Activated T-cell treated with anti-CD3 and anti-CD28 coated beads, Interleukin-2, amount 50 U/mL, for 72 hours (primary cell): ENCODE results near the gene SPTBN4. TPM values are rescaled to one million over a fixed set of nuclear protein-coding genes. Genes with fewer than 3 reads are reported as not detected.
"Not testable (repeated sequence)": the region's sequence is repeated elsewhere in the genome, so short reads cannot be mapped to it uniquely, and the experiment has no call there.

Experiments
- ATAC-seq, 2 donors: fragments of 150-1000 bp; cut with Tn5 transposase; replicated peaks in 1 of 2; 2 replicates each; pipeline ENCODE4 v1.10.0; 2021; ENCODE audit warnings: moderate library complexity in 2 of 2, mild to moderate bottlenecking in 1 of 2
- DNase-seq, 2 donors: peaks; one replicate each; pipeline ENCODE4 v3.0.0; 2021 to 2022; ENCODE audit warnings: mixed read lengths in 1 of 2
- H3K27ac Mint-ChIP-seq: one replicate; pipeline ENCODE4 v1.8.0; 2022; ENCODE audit warnings: mild to moderate bottlenecking, moderate library complexity, mixed read lengths
- H3K27me3 Mint-ChIP-seq: one replicate; pipeline ENCODE4 v1.8.0; 2022; ENCODE audit warnings: low read depth, mixed read lengths
- H3K36me3 Mint-ChIP-seq, 2 donors: one replicate each; pipeline ENCODE4 v1.8.0; 2022; ENCODE audit warnings: mixed read lengths in 2 of 2, mild to moderate bottlenecking in 1 of 2; ENCODE audit not compliant: insufficient read depth in 2 of 2
- H3K4me1 Mint-ChIP-seq: one replicate; pipeline ENCODE4 v1.8.0; 2022; ENCODE audit warnings: low read depth, mixed read lengths
- H3K4me3 Mint-ChIP-seq, 2 donors: one replicate each; pipeline ENCODE4 v1.8.0; 2022; ENCODE audit warnings: mild to moderate bottlenecking in 2 of 2, mixed read lengths in 2 of 2, moderate library complexity in 2 of 2
- H3K9me3 Mint-ChIP-seq, 2 donors: one replicate each; pipeline ENCODE4 v1.8.0; 2022; ENCODE audit warnings: mixed read lengths in 2 of 2
- total RNA-seq, 2 donors: library from RNA; stranded (reverse); gene quantifications; one replicate each; pipeline ENCODE4 v1.2.3, GENCODE V29; 2022

Gene SPTBN4
- total RNA-seq, 2 donors from 2014 or later: 2.2 to 4.8 TPM

DNA sequence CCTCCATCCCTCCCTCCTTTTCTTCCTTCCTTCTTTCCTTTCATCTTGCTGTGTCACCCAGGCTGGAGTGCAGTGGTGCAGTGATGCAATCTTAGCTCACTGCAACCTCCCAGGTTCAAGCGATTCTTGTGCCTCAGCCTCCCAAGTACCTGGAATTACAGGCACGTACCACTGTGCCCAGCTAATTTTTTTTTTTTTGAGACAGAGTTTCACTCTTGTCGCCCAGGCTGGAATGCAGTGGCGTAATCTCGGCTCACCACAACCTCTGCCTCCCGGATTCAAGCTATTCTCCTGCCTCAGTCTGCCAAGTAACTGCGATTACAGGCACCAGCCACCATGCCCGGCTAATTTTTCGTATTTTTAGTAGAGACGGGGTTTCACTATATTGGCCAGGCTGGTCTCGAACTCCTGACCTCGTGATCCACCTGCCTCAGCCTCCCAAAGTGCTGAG is 3.2 kb upstream of the SPTBN4 start:
- ATAC-seq, H3K9me3 Mint-ChIP-seq, H3K27ac Mint-ChIP-seq, H3K36me3 Mint-ChIP-seq: not testable (repeated sequence)
- peak in 1 of 2 donors; percentile 12 for DNase-seq
- Mint-ChIP-seq H3K4me3 (peak overlapping the region; percentile 32 to 61), H3K4me1 (peaks cover 47% of the 10 kb centered on the region), H3K27me3 (peaks cover 12% of the 10 kb centered on the region)

DNA sequence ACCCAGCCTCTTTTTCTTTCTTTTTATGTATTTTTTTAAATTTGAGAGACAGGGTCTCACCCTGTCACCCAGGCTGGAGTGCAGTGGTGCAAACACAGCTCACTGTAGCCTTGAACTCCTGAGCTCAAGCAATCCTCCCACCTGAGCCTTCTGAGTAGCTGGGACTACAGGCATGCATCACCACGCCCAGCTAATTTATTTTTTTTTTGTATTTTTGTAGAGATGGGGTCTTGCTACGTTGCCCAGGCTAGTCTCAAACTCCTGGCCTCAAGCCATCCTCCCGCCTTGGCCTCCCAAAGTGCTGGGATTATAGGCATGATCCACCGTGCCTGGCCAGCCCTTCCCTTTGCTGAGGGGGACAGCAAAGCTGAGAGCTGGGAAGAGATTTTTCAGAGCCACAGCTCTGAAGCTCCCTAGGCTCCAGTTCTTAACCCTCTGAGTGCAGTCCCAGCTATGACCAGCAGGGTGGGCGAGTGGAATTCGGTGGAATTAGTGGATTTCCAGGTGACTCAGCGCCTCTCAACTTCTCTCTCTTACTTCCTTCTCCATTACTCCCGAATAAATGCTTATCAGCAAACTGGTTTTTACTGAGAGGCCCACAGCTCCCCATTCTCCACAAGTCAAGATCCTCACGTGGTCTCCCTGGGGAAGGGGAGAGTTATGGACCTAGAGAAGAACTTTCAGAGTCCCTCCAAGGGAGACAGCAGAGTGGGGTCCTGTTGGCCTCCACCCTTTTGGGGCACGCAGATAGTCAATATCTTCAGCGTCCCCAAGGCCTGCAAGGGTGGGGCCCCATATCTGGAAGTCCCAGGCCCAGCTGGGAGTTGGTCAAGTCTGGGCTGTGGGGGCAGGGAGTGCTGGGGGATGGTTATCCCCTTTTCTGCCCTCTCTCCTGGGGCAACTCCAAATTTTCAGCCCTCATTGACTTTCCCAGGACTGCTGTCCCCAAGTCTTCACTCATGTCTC is 2.5 kb upstream of the SPTBN4 start:
- peaks cover 14% of the 10 kb centered on the region for H3K27me3 Mint-ChIP-seq
- no peak for ATAC-seq
- peak; percentile 66 to 76 for DNase-seq
- H3K4me1 Mint-ChIP-seq: peaks cover 47% of the 10 kb centered on the region
- peak overlapping the region; percentile 84 to 92 for H3K4me3 Mint-ChIP-seq
- H3K27ac Mint-ChIP-seq: no peak overlapping the region
- no peaks in the 10 kb centered on the region for H3K9me3 Mint-ChIP-seq
- peaks cover 4 to 5% of the 10 kb centered on the region in 2 donors for H3K36me3 Mint-ChIP-seq

DNA sequence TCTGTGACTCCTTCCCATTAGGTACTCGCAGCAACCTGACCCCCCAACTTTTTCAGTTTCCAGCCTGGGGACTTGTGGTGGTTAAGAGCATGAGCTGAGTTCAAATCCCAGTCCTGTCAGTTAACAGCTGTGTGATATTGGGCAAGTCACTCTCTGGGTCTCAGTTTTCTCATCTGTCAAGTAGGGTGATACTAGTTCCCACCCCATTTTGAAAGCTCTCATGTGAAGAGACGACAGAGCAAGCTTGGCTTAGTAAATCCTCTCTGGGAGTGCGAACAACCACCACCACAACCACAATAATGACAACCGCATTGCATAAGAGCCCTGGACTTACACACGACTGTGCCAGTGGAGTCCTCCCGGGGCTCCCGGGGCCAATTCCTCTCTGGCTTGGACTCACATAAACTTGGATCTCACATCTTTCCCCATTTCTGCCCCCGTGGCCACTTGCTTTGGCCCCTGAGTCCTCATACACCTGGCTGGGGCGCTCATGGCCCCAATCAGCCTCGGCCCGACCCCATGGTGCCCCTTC is 1.7 kb upstream of the SPTBN4 start:
- Mint-ChIP-seq H3K27ac (peak overlapping the region; percentile 77), H3K9me3 (no peaks in the 10 kb centered on the region), H3K4me1 (peaks cover 47% of the 10 kb centered on the region), H3K36me3 (peaks cover 4 to 5% of the 10 kb centered on the region in 2 donors), H3K27me3 (peaks cover 14% of the 10 kb centered on the region), H3K4me3 (peak overlapping the region; percentile 84 to 92)
- DNase-seq (peak; percentile 60 to 61), ATAC-seq (peak; percentile 2 to 3)

DNA sequence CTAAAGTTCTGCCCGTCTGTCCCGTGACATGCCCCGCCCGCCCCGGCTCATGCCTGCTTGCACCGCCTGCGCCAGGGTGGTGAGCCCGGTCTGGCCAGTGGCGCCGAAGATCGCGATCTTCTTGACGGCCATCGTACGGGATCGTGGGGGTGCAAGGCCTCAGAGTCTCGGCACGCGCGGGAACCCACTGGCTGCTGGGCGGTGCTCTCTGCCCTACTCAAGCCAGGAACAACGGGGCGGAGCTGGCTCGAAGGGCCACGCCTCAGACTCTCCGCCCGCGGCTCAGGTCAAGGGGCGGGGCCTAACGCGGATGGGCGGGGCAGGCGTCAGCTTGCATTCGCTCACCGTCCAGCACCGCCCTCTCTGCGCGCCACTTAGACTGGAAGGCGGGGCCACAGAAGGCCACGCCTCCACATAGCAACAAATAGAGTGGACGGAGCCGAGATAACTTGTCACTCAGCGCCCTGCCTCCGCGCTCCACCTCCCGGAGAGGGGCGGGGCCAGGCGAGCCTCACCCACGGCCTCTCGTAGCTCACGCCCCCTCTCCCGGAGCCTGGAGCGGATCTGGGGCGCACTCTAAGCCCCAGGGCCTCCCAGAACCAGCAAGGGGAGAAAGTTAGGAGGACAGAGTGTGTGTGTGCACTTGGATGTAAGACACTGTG is 1.1 kb upstream of the SPTBN4 start, which contains the start of gene BLVRB:
BLVRB (minus strand) TSS at position 189 of the 662 bp plus-strand sequence; CDS start at position 132, 57 bp downstream.
- no peaks in the 10 kb centered on the region for H3K9me3 Mint-ChIP-seq
- H3K27ac Mint-ChIP-seq: peak within 1 kb of the TSS; percentile 77
- DNase-seq (peak; percentile 100), ATAC-seq (peak; percentile 81 to 84)
- peak within 1 kb of the TSS; percentile 84 to 92 for H3K4me3 Mint-ChIP-seq
- peaks cover 14% of the 10 kb centered on the region for H3K27me3 Mint-ChIP-seq
- H3K4me1 Mint-ChIP-seq: peaks cover 47% of the 10 kb centered on the region
- peaks cover 4 to 5% of the 10 kb centered on the region in 2 donors for H3K36me3 Mint-ChIP-seq

DNA sequence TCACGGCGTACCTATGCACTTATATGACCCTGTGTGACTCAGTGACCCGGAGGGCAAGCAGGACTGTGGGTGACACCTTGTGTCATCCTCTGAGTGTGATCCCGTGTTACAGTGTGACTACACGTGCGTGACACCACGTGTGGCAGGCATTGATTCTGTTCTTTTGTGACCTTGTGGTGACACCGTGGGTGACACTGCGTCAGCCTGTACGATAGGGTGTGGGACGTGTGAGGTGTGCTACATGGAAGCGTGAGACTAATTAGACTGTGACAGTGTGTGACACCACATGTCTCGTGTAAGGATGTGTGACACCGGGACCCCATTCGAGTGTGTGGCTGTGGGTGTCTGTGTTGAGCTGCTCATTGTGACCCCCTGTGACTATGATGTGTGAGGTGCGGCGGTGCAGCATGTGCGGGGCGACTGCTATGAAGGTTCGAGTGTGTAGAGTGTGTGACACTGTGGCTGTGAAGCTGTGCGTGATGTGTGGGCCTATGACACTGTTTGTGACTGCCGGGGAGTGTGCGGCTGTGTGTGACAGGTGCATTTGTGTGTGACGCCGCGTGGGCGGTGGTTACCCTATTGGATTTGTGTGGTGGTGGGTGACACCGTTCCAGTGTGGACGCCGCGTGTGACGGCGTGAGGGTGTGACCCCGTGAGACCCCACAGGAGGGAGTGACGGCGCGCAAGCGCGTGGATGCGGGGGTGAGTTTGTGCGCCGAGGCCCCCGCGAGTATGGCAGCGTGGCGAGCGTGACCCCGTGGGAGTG is 399 bp upstream of the SPTBN4 start:
- peak; percentile 79 for ATAC-seq
- H3K27me3 Mint-ChIP-seq: peaks cover 14% of the 10 kb centered on the region
- H3K9me3 Mint-ChIP-seq: no peaks in the 10 kb centered on the region
- DNase-seq: peak; percentile 80 to 86
- peaks cover 40% of the 10 kb centered on the region for H3K4me1 Mint-ChIP-seq
- H3K4me3 Mint-ChIP-seq: peak overlapping the region; percentile 84 to 92
- H3K27ac Mint-ChIP-seq: peak overlapping the region; percentile 24
- H3K36me3 Mint-ChIP-seq: peaks cover 4 to 5% of the 10 kb centered on the region in 2 donors

DNA sequence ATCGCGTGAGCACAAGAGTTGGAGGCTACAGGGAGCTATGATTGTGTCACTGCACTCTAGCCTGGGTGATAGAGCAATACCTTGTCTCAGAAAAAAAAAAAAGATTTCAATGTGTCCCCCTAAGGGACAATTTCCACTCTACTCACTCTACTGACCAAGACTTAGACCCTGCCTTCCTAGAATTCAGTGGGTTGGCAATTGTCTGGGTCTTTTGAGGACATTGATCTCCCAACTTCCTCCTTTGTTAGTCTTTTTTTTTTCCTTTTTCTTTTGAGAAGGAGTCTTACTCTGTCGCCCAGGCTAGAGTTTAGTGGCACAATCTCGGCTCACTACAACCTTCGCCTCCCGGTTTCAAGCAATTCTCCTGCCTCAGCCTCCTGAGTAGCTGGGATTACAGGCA is 2.2 kb downstream of the SPTBN4 start:
- peaks cover 25% of the 10 kb centered on the region for H3K4me1 Mint-ChIP-seq
- DNase-seq (no peak), ATAC-seq (no peak)
- H3K27ac Mint-ChIP-seq: no peak overlapping the region
- H3K36me3 Mint-ChIP-seq: peaks cover 4 to 5% of the 10 kb centered on the region in 2 donors
- peak overlapping the region in 1 of 2 donors; percentile 8 for H3K4me3 Mint-ChIP-seq
- H3K9me3 Mint-ChIP-seq: no peaks in the 10 kb centered on the region
- peaks cover 14% of the 10 kb centered on the region for H3K27me3 Mint-ChIP-seq

DNA sequence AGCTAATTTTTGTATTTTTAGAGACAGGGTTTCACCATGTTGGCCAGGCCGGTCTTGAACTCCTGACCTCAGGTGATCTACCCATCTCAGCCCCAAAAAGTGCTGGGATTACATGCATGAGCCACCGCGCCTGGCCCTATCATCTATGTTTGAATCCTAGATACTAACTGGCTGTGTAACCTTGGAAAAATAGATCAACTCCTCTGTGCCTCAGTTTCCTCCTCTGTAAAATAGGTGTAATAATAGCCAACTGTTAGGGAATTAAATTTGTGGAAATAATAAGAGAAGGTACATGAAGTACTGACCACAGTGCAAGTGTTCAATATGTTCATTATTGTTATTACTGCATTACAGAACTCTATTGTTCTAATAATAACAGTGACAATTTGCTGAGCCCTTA is 4.3 kb downstream of the SPTBN4 start:
- H3K36me3 Mint-ChIP-seq: peaks cover 4% of the 10 kb centered on the region in 2 donors
- no peak overlapping the region for H3K27ac Mint-ChIP-seq
- no peak for DNase-seq
- peaks cover 7% of the 10 kb centered on the region for H3K4me1 Mint-ChIP-seq
- H3K27me3 Mint-ChIP-seq: peaks cover 13% of the 10 kb centered on the region
- ATAC-seq: no peak
- H3K4me3 Mint-ChIP-seq: no peak overlapping the region
- no peaks in the 10 kb centered on the region for H3K9me3 Mint-ChIP-seq

DNA sequence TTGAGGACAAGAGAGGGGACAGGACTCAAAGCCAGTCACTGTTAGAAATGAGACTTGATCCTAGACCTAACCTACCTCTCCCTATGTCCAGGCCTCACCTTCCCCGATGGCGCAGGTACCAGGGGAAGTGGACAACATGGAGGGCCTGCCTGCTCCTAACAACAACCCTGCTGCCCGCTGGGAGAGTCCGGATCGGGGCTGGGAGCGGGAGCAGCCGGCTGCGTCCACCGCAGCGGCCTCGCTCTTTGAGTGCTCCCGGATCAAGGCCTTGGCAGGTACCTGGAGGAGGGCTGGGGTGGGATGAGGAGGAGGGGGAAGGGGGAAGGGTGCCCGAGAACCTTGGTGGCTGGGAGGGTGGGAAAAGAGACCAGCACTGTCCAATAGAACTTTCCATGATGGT is 5.7 kb downstream of the SPTBN4 start:
- Mint-ChIP-seq H3K27ac (no peak overlapping the region), H3K27me3 (peaks cover 6% of the 10 kb centered on the region), H3K4me1 (no peaks in the 10 kb centered on the region), H3K36me3 (no peaks in the 10 kb centered on the region), H3K9me3 (no peaks in the 10 kb centered on the region), H3K4me3 (no peak overlapping the region)
- ATAC-seq: no peak
- no peak for DNase-seq

DNA sequence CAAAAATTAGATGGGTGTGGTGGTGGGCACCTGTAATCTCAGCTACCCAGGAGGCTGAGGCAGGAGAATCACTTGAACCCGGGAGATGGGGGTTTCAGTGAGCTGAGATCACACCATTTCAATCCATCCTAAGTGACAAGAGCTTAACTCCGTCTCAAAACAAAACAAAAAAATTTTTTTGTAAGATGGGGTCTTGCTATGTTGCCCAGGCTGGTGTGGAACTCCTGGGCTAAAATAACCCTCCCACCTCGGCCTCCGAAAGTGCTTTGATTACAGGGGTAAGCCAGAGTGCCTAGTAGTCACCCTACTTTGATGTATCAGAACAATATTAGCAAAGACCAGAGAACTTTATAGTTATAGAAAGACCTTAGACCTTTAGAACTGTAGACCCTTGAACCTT is 7.9 kb downstream of the SPTBN4 start:
- Mint-ChIP-seq H3K27ac (no peak overlapping the region), H3K36me3 (no peaks in the 10 kb centered on the region), H3K27me3 (peaks cover 6% of the 10 kb centered on the region), H3K4me3 (no peak overlapping the region), H3K9me3 (no peaks in the 10 kb centered on the region), H3K4me1 (no peaks in the 10 kb centered on the region)
- DNase-seq: no peak
- ATAC-seq: no peak

DNA sequence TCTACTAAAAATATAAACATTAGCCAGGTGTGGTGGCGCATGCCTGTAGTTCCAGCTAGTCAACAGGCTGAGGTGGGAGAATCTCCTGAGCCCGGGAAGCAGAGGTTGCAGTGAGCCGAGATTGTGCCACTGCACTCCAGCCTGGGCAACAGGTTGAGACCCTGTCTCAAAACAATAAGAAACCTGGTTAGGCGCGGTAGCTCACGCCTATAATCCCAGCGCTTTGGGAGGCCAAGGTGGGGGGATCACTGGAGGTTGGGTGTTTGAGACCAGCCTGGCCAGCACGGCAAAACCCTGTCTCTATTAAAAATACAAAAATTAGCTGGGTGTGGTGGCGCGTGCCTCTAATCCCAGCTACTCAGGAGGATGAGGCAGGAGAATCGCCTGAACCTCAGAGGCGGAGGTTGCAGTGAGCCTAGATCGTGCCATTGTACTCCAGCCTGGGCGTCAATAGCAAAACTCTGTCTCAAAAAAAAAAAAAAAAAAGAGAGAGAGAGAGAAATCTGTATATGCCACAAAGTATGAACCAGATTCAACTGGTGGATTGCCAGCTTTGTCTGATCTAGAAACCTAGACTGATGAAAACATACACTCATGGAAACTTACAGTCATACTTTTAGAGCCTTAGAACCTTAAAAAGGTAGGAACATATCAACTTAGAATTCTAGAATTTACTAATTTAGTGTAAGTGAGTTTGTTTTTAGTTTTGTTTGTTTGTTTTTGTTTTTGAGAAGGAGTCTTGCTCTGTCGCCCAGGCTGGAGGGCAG is 9.3 kb downstream of the SPTBN4 start:
- DNase-seq, H3K27ac Mint-ChIP-seq, H3K4me1 Mint-ChIP-seq, H3K36me3 Mint-ChIP-seq, H3K27me3 Mint-ChIP-seq, H3K9me3 Mint-ChIP-seq, H3K4me3 Mint-ChIP-seq: not testable (repeated sequence)
- peak; percentile 83 to 89 for ATAC-seq

DNA sequence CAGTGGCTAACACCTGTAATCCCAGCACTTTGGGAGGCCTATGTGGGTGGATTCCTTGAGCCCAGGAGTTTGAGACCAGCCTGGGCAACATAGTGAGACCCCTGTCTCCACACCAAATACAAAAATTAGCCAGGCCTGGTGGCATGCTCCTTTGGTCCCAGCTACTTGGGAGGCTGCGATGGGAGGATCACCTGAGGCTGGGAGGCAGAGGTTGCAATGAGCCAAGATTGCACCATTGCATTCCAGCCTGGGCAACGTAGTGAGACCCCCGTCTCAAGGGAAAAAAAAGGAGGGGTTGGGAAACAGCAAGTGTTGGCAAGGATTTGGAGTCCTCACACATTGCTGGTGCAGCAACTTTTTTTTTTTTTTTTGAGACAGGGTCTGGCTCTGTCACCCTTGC is 19.2 kb downstream of the SPTBN4 start:
- Mint-ChIP-seq H3K4me1 (peaks cover 15% of the 10 kb centered on the region), H3K4me3 (no peak overlapping the region), H3K27ac (no peak overlapping the region), H3K9me3 (no peaks in the 10 kb centered on the region), H3K36me3 (no peaks in the 10 kb centered on the region), H3K27me3 (peaks cover 15% of the 10 kb centered on the region)
- DNase-seq (no peak), ATAC-seq (no peak)

DNA sequence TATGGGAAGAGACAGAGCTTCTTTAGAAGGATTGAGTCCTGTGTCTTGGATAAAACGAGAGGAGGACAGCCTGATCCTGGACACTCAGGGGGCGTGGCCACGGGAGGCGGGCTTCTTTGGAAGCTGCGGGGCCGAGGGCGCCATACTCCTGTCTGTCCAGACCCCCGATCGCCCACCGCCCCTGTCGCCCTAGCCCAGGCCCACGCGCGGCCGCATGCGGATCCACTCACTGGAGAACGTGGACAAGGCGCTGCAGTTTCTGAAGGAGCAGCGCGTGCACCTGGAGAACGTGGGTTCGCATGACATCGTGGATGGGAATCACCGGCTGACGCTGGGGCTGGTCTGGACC is 23.1 kb downstream of the SPTBN4 start:
- Mint-ChIP-seq H3K9me3 (no peaks in the 10 kb centered on the region), H3K27ac (no peak overlapping the region), H3K36me3 (no peaks in the 10 kb centered on the region), H3K4me3 (no peak overlapping the region), H3K4me1 (peaks cover 15% of the 10 kb centered on the region), H3K27me3 (peaks cover 33% of the 10 kb centered on the region)
- ATAC-seq: no peak
- DNase-seq: no peak
